ENCODE measurements around the gene MAN2C1. TPM values are rescaled to one million over a fixed set of nuclear protein-coding genes. Genes with fewer than 3 reads are reported as not detected.
A peak's percentile ranks its signal among the peaks of the same experiment; 100 is the strongest.

Gene MAN2C1
- total and polyA plus RNA-seq, 7 donors = 18.0 to 221 (median 130) TPM

DNA sequence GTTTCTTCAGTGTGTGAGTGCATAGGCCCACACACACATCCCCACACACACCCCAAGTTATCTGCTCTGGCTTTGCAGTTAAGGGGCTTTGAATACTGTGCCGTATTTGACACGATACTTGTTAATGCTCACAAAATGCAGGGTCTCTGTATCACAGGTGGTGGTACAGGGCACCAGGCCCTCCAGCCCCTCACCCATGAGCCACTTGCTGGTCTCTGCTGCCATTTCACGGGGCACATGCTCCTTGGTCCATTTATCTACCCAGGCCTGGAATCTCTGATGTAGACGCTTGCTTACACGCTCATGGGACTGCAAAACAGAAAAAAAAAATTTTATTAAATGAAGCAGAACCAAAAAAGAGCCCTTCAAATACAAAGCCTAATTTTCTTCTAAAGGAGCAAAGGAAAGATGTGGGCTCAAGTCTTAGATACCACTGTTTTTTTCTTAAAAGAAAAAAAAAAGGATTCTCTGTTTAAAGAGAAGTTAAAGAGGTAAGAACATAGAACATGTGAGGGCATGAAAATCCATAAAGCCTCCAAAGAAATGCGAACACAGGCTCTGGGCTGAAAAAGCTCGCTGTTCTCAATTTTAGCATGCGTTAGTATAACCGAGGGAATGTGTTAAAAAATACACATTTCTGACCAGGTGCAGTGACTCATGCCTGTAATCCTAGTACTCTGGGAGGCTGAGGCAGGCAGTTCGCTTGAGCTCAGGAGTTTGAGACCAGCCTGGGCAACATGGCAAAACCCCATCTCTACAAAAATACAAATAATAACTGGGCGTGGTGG lies 3.7 kb upstream of the MAN2C1 start:
- peaks cover 30 to 74% (median 33%) of the 10 kb centered on the region in 4 donors for H3K36me3 ChIP-seq
- peaks cover 0 to 17% (median 15%) of the 10 kb centered on the region in 4 donors for H3K4me1 ChIP-seq
- 93 to 95% methylated on average over 11 of the region's 11 CpGs for WGBS, 2 donors
- no peak overlapping the region for H3K4me3 ChIP-seq
- no peak for TF ChIP-seq EP300 (IDR thresholded peaks at IDR 0.05)
- no peak for TF ChIP-seq POLR2AphosphoS5 (IDR thresholded peaks at IDR 0.05)
- no peak for DNase-seq
- intact Hi-C loops (cut with DNase I) = no loop called here
- H3K27me3 ChIP-seq = no peaks in the 10 kb centered on the region
- H3K27ac ChIP-seq = no peak overlapping the region
- H3K9me3 ChIP-seq = no peaks in the 10 kb centered on the region

DNA sequence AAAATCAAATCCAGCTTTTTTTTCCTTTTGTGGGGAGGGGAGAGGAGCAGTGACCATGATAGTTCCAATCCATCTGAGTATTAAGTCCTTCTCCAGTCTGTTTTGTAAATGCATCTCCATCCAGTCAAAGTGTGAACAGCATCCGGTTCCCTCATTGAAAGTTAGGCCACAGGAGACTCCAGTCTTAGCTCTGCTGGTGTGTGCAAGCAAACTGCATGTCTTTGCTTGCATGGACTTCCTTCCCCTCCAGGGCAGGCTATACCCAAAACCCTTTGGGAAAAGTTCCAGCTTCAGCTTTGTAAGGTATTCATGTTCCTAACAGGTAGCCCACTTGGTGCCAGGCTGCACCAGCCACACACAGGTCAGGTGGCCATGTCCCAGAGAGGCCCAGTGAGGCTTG lies 3.1 kb upstream of the MAN2C1 start:
- no peaks in the 10 kb centered on the region for H3K9me3 ChIP-seq
- no peak overlapping the region for H3K27ac ChIP-seq
- peaks cover 30 to 74% (median 36%) of the 10 kb centered on the region in 4 donors for H3K36me3 ChIP-seq
- intact Hi-C loops (cut with DNase I) = no loop called here
- peaks cover 0 to 21% (median 18%) of the 10 kb centered on the region in 4 donors for H3K4me1 ChIP-seq
- TF ChIP-seq POLR2AphosphoS5 (IDR thresholded peaks at IDR 0.05) (no peak), EP300 (IDR thresholded peaks at IDR 0.05) (no peak), POLR2A (IDR thresholded peaks at IDR 0.05) (no peak)
- TF ChIP-seq, protein P1, sequence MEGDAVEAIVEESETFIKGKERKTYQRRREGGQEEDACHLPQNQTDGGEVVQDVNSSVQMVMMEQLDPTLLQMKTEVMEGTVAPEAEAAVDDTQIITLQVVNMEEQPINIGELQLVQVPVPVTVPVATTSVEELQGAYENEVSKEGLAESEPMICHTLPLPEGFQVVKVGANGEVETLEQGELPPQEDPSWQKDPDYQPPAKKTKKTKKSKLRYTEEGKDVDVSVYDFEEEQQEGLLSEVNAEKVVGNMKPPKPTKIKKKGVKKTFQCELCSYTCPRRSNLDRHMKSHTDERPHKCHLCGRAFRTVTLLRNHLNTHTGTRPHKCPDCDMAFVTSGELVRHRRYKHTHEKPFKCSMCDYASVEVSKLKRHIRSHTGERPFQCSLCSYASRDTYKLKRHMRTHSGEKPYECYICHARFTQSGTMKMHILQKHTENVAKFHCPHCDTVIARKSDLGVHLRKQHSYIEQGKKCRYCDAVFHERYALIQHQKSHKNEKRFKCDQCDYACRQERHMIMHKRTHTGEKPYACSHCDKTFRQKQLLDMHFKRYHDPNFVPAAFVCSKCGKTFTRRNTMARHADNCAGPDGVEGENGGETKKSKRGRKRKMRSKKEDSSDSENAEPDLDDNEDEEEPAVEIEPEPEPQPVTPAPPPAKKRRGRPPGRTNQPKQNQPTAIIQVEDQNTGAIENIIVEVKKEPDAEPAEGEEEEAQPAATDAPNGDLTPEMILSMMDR (IDR thresholded peaks at IDR 0.05) = no peak
- WGBS, 2 donors = 89 to 92% methylated on average over 1 of the region's 1 CpG
- no peak overlapping the region for H3K4me3 ChIP-seq
- H3K27me3 ChIP-seq = no peaks in the 10 kb centered on the region
- DNase-seq = no peak

DNA sequence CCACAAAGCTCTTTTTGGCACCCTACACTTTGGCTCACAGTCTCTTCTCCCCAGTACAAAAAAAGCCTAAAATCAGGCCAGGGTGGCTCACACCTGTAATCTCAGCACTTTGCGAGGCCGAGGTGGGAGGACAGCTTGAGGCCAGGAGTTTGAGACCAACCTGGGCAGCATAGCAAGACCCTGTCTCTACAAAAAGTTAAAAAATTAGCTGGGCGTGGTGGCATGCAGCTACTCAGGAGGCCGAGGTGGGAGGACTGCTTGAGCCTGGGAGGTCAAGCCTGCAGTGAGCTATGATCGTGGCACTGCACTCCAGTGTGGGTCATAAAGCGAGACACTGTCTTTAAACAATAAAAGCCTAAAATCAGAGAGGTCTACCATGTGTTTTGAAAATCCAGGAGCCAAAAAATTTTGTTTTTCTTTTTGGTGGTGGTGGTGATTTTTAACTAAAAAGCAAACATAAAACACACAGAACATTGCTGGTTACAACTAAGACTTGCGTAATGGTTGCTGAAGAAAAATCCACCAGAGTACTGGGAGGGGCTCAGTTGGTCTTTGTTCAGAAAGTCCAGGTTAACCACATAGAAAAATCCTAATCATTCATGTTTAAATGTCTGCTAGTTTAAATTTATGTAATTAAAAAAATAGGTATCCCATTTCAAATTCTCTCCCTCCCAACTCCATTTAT lies 1.6 kb upstream of the MAN2C1 start:
- Histone ChIP-seq H3K36me3 (peaks cover 16 to 74% (median 44%) of the 10 kb centered on the region in 4 donors), H3K9me3 (no peaks in the 10 kb centered on the region), H3K4me1 (peaks cover 0 to 22% (median 18%) of the 10 kb centered on the region in 4 donors), H3K4me3 (no peak overlapping the region), H3K27ac (no peak overlapping the region), H3K27me3 (no peaks in the 10 kb centered on the region)
- TF ChIP-seq POLR2A (IDR thresholded peaks at IDR 0.05) (no peak), EP300 (IDR thresholded peaks at IDR 0.05) (no peak), POLR2AphosphoS5 (IDR thresholded peaks at IDR 0.05) (no peak)
- TF ChIP-seq, protein P1 (IDR thresholded peaks at IDR 0.05) = no peak
- WGBS, 2 donors = 88 to 94% methylated on average over 7 of the region's 7 CpGs
- no peak for DNase-seq
- intact Hi-C loops (cut with DNase I) = loop anchor here (5.0 to 10.0 kb wide), 2 partner anchors 205 to 252 kb away; partner anchors contain the start of gene PTPN9

DNA sequence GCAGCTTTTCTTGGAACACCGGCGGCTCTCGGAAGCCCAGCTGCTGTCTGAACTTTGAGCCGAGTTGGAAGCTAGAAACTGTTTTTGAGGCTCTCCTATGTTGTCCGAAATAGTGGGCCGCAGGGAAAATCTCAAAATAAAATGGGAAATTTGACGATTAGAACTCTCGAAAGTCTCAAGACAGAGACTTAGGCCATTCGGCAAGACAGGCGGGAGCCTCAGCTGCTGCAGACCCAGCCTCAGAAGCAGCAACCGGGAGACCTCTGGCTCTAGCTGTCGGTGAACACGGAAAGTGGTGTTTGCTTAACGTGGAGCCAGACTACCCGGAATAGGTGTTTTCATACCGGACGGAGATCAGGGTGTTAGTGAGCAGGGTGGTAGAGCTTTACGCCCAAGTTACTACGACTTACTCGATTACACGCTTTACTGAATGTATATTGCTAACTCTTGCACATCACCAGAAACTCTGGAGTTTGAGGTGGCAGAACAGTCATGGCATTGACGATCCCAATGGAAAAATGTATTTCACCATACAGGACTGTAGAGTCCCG lies 357 bp upstream of the MAN2C1 start:
- WGBS, 2 donors = 2 to 6% methylated on average over 23 of the region's 23 CpGs
- intact Hi-C loops (cut with DNase I) = loop anchor here (5.0 to 10.0 kb wide), 2 partner anchors 206 to 254 kb away; partner anchors contain the start of gene PTPN9
- H3K27ac ChIP-seq = peak overlapping the region; percentile 95 to 99 (median 97)
- no peak for TF ChIP-seq POLR2A (IDR thresholded peaks at IDR 0.05)
- TF ChIP-seq POLR2AphosphoS5 (IDR thresholded peaks at IDR 0.05) = no peak
- TF ChIP-seq EP300 (IDR thresholded peaks at IDR 0.05) = no peak
- H3K27me3 ChIP-seq = no peaks in the 10 kb centered on the region
- no peaks in the 10 kb centered on the region for H3K9me3 ChIP-seq
- peaks cover 0 to 22% (median 18%) of the 10 kb centered on the region in 4 donors for H3K4me1 ChIP-seq
- H3K4me3 ChIP-seq = peak overlapping the region; percentile 73 to 99 (median 82)
- no peak for DNase-seq
- H3K36me3 ChIP-seq = peaks cover 9 to 74% (median 48%) of the 10 kb centered on the region in 4 donors

DNA sequence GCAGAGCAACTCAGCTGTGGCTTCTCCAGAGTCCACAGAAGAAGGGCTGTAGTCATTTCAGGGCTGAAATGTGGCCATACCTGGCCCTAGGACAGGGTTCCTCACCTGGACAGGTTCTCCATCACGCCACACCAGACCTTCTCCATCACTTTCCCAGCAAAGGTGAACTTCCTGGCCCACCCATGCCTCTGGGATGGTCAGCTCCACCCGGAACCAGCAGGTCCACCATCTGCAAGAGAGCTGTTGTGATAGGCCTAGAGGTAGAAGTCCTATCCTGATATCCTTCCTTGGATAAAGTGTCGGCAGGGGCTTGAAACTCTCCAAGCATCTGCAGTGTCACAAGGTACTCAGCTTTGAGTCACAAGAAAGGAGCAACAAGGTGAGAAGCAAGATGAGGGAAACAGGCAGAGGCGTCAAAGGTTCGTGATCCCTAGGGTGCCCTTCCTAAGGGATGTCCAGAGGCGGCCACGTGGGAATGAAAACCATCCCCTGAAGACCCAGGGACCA lies 948 bp downstream of the MAN2C1 start:
- peaks cover 9 to 74% (median 43%) of the 10 kb centered on the region in 4 donors for H3K36me3 ChIP-seq
- TF ChIP-seq, protein P1 (IDR thresholded peaks at IDR 0.05) = peak in 2 of 4 experiments; percentile 42 to 57
- no peak for TF ChIP-seq POLR2A (IDR thresholded peaks at IDR 0.05)
- H3K4me1 ChIP-seq = peaks cover 0 to 22% (median 18%) of the 10 kb centered on the region in 4 donors
- peak overlapping the region; percentile 95 to 99 (median 97) for H3K27ac ChIP-seq
- 35 to 47% methylated on average over 7 of the region's 7 CpGs for WGBS, 2 donors
- DNase-seq = no peak
- intact Hi-C loops (cut with DNase I) = loop anchor here (1.0 to 10.0 kb wide), 3 partner anchors 83 to 255 kb away; partner anchors contain the start of gene PTPN9
- H3K4me3 ChIP-seq = peak overlapping the region; percentile 73 to 99 (median 82)
- no peaks in the 10 kb centered on the region for H3K27me3 ChIP-seq
- H3K9me3 ChIP-seq = no peaks in the 10 kb centered on the region
